Measurements from ENCODE around the gene SGMS1.
A peak's percentile ranks its signal among the peaks of the same experiment; 100 is the strongest.

Gene SGMS1

GRCh38 chr10:50318129-50318528 lies 305.6 kb downstream of the SGMS1 start:
- no peak for DNase-seq

- DNase-seq, result no peak
Measured at GRCh38 chr10:50316695-50317648, 306.8 kb downstream of the SGMS1 start.

DNA sequence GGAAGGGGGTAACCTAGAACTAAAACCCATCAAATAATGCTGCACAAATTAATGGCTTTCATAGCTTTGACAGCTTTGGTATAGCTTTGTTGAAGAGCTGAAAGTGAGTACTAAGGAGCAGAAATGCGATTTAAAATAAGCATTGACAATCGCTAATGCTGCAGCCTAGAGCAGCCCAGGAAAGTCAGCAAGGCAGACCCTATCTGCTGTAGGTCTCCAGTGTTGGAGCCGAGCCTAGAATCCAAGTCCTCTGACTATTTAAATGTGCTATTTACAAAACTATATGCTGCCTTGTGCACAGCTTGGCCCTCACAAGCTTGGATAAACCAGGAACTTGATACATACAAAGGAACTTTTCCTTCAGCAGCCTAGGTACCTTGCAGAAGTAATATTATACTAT lies 307.6 kb downstream of the SGMS1 start:
- DNase-seq, result no peak

DNA sequence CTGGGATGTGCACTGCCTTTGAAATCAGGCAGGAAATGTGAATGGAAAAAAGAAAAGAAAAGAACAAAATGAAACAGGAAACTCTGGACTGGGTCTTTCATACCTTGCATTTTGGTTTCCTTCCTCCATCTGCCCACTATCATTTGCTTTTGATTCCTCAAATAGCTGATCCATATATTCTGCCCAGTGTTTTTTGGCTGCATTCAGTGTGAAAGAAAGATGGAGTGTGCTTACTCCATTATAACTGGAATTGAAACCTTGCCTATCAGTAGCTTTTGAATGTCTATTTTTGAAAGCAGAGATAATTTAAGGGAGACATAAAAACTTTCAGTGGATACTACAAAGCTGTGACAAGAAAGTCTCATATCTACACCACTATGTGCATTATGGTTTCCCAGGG lies 308.3 kb downstream of the SGMS1 start:
- no peak for DNase-seq

DNA sequence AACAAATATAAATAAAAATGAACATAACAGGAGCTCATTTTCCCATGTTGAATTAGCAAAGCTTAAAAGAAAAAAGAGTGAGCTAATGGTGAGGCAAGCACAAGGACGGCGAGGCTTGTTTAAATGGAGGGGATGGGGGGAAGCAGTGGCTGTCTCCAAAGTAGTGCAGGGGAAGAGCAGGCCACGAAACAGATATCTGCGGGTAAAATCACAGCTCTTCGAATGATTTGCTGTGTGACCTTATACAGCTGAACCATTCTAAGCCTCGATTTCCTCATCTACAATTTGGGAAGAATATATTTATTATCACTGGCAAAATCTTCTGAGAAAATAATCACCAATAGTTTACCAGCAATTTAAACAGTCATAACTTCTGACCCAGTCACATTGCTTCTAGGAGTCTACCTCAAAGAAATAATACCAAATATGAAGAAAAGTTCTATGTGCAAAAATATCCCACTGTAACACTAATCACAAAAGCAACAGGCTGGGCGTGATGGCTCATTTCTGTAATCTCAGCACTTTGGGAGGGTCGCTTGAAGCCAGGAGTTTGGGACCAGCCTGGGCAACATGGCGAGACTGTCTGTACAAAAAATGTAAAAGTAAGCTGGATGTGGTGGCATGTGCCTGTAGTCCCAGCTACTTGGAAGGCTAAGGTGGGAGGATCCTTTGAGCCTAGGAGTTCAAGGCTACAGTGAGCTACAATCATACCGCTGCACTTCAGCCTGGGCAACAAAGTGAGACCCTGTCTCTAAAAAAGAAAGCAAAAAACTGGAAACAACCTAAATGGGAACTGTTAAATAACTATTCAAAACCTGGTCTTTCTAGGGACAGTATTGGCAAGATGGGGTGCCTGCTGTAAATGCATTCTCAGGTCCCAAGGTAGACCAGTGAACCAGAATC lies 309.3 kb downstream of the SGMS1 start:
- DNase-seq, result no peak

GRCh38 chr10:50312464-50313437 lies 311.0 kb downstream of the SGMS1 start:
- no peak for DNase-seq

GRCh38 chr10:50310560-50311174 lies 313.1 kb downstream of the SGMS1 start:
- DNase-seq, result peak; percentile 43 to 56

GRCh38 chr10:50309342-50309741 lies 314.4 kb downstream of the SGMS1 start:
- no peak for DNase-seq

DNA sequence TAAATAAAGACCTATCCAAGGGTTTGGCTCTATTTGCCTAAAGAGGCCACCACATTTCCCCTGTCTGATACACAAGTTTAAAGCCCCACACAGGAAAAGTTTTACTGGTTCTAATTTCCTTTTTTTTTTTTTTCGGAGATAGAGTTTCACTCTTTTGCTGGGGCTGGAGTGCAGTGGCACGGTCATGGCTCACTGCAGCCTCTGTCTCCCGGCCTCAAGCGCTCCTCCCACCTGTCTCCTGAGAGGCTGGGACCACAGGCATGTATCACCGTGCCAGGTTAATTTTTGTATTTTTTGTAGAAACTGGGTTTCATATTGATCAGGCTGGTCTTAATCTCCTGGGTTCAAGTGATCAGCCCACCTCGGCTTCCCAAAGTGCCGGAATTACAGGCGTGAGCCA lies 319.1 kb downstream of the SGMS1 start:
- DNase-seq, result no peak

- DNase-seq, result no peak
Measured at GRCh38 chr10:50299948-50300669, 323.6 kb downstream of the SGMS1 start.

DNA sequence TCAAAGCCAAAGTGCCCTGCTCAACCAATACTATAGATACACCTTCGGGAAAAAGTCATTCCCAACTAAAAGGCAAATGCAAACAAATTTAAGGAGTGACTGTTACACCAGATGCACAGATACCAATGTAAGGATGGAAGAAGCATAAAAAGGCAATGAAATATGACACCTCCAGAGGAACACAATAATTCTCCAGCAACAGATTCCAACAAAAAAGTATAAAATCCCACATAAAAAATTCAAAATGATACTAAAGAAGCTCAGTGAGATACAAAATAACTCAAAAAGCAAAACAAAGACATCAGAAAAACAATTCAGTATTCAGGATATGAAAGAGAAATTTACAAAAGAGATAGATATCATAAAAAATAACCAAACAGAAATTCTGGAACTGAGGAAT lies 328.4 kb downstream of the SGMS1 start:
- DNase-seq, result no peak

DNA sequence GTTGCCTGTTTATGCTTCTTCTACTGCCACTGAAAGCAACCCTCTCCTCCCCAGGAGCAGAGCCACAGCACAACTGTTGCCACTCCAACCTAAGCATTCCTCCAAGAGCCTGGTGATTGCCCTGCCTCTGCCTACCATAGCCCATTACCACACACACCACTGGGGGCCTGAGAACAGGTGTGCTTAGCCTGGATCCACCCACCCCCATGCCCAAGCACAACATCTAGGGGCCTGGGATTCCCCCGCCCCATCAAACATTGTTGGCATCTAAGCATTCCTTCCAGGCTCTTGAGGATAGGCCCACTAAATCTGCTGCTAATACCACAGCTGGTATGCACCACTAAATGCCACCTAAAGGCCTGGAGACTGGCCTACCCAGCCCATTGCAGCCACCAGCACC lies 329.2 kb downstream of the SGMS1 start:
- DNase-seq, result no peak

GRCh38 chr10:50293513-50294313 lies 330.0 kb downstream of the SGMS1 start:
- no peak for DNase-seq

- no peak for DNase-seq
Measured at GRCh38 chr10:50291261-50291850, 332.4 kb downstream of the SGMS1 start.

DNA sequence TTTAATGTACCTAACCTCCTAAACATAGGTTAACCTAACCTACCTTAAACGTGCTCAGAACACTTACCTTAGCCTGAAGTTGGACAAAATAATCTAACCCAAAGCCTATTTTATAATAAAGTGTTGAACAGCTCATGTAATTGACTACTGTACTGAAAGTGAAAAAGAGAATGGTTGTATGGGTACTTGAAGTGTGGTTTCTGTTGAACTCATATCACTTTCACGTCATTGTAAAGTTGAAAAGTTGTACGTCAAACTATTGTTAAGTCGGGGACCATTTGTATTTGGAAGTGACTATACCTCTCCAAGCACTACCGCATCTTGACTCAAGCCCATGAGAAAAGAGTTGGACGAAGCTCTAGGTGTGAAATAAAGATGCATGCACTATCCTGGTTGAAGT lies 334.6 kb downstream of the SGMS1 start:
- DNase-seq, result no peak

DNA sequence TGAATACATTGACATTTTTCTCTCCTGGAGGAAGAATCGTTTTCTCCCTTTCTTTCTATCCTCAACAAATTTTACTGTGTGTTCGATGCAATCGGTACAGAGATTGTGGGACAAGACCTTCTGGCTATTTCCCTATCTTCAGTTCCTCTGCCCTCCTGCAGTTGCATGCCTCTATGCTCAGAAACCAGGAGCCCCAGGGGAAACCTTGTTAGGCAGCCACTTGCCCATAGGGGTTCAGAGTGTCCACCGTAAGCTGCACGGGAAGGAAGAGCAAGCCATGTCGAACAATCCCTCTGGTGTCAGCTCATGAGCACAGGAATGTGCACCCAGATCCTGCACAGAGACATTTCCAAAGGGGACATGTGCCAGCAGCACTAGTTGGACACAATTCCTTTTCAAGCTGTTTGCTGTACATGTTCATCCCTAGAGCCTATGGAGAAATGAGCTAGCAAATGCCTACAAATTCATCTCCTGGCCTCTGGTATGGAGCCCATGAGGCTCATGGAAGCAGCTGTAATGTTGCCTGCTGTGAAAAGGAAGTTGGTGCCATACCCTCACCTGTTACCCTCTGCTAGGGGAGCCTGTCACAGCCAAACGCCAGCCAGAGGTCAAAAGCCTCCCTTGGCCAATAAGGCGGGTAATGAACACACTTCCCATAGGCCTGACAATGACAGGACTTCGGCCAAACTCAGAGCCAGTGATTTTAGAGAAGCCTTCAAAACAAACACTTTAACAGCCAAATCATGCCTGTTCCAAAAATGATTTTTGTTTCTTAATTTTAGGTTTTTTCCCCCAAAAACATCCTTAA lies 336.6 kb downstream of the SGMS1 start:
- no peak for DNase-seq

GRCh38 chr10:50286517-50286916 lies 337.2 kb downstream of the SGMS1 start:
- no peak for DNase-seq

GRCh38 chr10:50281967-50282522 lies 341.7 kb downstream of the SGMS1 start:
- no peak for DNase-seq
